Fibroblast of peridontal ligament (primary cell): ENCODE measurements around the gene TNXB.
"Not testable (repeated sequence)": the region's sequence is repeated elsewhere in the genome, so short reads cannot be mapped to it uniquely, and the experiment has no call there.

ENCODE experiments used
- DNase-seq: peaks from one replicate; pipeline ENCODE4 v3.0.0-alpha.2; 2010; ENCODE audit errors: extremely low read depth

Gene TNXB

GRCh38 chr6:32112431-32112980, 3.4 kb upstream of the TNXB start:
- no peak for DNase-seq

DNA sequence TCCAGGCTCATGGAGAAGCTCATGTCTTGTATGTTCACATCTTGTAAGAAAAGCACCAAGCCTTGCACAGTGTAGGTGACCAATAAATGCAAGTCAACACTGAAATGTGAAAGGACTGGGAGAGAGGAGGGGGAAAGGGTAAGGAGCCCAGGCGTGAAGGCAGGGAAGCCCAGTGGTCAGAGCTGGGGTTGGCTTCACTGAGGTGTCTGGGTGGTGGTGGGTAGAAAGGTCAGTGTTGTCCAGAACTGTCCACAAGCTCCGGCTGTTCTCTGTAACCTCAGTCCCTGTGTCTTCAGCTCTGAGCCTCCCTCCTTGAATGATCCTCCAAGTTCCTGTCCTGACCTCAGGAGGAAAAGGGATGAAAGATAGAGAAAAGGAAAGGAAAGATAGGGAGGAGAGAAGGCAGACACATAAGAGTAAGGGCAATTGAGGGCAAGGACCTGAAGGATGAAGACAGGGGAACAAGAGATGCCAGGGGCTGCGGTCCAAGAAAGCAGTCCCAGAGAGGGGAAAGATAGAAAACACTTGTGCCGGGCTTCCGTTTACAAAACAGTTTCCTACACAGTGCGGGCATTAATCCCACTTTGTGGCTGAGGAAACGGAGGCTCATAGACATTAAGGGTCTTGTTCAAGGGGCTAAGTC, 2.4 kb upstream of the TNXB start:
- DNase-seq, result no peak

GRCh38 chr6:32110632-32111031, 1.5 kb upstream of the TNXB start:
- DNase-seq, result no peak

- no peak for DNase-seq
Observed at GRCh38 chr6:32109765-32110160, 625 bp upstream of the TNXB start.

DNA sequence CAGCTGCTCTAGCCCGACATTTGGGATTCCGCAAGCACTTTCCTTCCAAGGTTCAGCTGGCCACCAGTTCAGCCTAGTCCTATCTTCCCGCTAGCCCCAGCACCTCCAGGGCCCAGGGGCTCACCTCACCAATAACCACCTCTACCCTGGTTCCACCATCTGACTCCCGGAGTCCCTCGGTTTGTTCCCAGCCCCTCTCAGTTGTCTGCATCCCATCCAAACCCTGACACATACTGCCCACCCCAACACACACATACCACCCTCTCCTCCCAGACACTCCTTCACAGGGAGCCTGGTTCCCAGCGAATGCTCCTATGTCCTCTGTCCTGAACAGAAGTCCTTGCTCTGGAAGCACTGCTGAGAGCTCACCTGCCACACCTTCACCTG, 418 bp downstream of the TNXB start:
- DNase-seq, result no peak

- peak; percentile 46 for DNase-seq
Observed at GRCh38 chr6:32108094-32108627, 977 bp downstream of the TNXB start.

GRCh38 chr6:32107406-32107805, 1.7 kb downstream of the TNXB start:
- no peak for DNase-seq

GRCh38 chr6:32105433-32105832, 3.7 kb downstream of the TNXB start:
- DNase-seq, result peak; percentile 49

DNA sequence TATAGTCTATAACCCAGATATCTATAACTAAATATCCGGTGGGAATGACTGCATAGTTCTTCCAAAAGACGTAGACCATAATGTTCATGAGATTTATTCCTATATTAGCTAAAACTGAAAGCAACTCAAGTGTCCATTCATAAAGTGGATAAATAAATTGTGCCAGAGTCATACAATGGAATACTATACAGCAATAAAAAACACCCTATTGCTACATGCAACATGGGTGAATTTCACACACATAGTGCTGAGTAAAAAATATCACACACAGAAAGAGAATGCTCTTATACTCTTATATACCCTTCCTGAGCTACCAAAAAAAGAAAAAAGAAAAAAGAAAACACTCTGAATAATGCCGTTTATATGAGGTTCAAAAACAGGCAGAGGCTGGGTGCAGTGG, 6.9 kb downstream of the TNXB start:
- no peak for DNase-seq

DNA sequence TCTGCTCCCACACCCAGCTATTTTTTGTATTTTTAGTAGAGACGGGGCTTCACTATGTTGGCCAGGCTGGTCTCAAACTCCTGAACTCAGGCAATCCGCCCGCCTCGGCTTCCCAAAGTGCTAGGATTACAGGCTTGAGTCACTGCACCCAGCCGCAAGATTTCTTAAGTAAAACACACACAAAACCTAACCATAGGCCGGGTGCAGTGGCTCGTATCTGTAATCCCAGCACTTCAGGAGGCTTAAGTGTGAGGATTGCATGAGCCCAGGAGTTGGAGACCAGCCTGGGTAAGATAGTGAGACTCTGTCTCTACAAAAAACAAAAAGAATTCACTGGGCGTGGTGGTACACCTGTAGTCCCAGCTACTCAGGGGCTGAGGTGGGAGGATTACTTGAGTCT, 8.9 kb downstream of the TNXB start:
- DNase-seq, result not testable (repeated sequence)

DNA sequence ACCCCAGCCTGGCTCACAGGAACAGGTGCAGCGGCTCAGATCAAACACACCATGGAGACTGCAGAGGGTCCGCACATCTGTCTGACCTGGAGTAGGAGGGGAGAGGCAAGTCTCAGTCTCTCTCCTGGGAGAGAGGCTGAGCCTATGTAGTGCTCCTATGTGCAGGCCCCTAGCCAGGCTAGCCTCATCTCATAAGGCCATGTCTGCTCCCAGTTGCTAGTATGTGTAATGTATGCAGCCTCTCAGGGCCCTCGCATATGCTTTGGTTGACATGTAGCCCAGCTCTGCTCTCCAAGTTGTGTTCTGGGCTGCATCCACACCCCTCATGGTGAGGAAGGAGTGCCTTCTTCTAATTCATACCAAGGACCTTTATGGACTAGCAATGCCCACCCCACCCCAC, 11.8 kb downstream of the TNXB start:
- DNase-seq, result no peak

- DNase-seq, result no peak
Observed at GRCh38 chr6:32096394-32097258, 12.5 kb downstream of the TNXB start.

GRCh38 chr6:32096087-32096393, 13.1 kb downstream of the TNXB start:
- no peak for DNase-seq

- no peak for DNase-seq
Observed at GRCh38 chr6:32095338-32096086, 13.6 kb downstream of the TNXB start.

DNA sequence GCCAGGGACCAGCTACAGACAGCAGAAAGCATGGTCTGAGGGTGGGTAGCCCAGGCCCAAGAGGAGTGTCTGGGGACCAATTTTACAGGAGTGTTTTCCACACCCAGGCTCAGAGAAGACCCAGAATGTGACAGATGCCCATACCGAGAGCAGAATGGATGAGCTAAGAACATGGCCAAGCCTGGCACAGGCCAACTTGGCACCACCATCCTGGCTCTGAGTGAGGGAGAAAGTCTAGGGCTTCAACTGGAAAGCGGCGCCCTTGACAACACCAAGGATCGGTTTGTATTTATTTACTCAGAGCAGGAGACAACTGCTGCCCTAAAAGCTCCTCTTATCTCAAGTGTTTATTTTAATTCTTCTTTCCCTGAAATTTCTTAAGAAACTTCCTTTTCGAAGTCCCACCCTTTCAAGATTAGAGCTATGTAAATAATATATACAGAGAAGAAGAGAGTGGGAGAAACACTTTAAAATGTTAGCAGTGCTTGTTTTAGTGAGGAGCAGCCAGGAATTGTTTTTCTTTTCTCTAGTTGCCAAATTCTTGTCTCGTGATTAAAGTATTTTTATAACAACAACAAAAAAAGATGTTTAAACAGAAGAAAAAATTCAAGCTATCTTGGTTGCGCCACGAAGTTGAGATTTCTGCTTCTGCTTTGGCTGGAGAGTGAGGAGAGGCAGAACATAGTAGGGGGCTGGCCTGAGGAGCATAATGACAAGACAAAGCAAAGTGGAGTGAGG, 16.2 kb downstream of the TNXB start:
- DNase-seq, result peak; percentile 87

- no peak for DNase-seq
Observed at GRCh38 chr6:32089082-32089828, 19.9 kb downstream of the TNXB start.

GRCh38 chr6:32088487-32089049, 20.6 kb downstream of the TNXB start:
- DNase-seq, result no peak

DNA sequence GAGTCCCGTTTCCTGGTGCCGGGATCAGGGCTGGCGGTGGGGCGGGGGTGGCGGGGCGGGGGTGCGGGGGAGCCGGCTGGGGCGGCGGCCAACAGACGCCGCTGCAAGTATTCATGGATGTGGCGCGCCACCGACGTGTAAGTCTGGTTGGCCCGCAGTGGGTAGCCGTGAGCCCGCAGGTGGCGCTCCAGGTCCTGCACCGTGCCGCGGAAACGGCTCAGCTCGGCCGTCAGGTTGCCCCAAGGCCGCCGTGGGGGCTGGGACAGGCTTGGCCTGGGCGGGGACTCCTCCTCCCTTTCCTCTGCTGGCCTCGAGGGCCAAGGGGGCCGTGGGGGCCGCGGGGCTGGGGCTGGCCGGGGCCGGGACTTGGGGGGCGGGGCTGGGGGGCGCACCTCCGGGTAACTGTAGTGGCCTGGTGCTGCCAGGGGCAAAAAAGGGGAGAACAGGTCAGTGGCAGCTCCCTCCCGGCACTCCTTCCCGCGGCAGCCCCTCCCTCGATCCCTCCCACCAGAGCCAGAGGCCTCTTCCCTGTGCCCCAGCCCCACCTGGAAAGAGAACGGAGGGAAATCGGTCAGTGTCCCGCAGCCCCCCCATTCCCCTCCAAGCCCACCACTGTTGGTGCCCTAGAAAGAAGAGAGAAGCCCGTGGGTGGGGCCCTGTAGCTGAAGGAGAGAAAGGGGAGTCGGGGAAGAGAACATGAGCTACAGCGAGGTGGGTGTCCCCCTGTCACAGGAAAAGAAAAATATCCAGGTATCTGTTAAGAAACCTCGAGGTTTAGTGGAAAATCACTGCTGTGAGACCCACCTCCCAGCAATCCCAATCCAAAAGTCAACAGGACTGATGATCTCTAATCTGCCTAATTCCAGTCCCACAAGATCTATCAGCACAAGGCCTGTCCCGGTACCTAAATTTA, 21.3 kb downstream of the TNXB start:
- peak; percentile 53 for DNase-seq
